ENCODE measurements around the gene SF3B2. TPM values are rescaled to one million over a fixed set of nuclear protein-coding genes. Genes with fewer than 3 reads are reported as not detected.

SF3B2 gene
- total and polyA plus RNA-seq, 2 donors (not counting 1 experiment from before 2014, with no cell fraction given) = 87.7 to 108 TPM

GRCh38 chr11:66026017-66026529 is 26.1 kb upstream of the SF3B2 start, which contains the start of gene CATSPER1:
Gene CATSPER1, minus strand, starts transcription at chr11:66026479. Its CDS starts 100 bp downstream, at chr11:66026379.
- no peak within 1 kb of the TSS for H3K27ac ChIP-seq (ENCODE audit: insufficient read depth, low read length)
- H3K27me3 ChIP-seq (ENCODE audit: control insufficient read depth, insufficient read depth, low read length) = no peaks in the 10 kb centered on the region
- H3K4me3 ChIP-seq (replicated peaks in 1 of 4; ENCODE audit: control extremely low read depth in 1 of 4, insufficient read depth in 1 of 4, low read depth in 3 of 4, low read length in 4 of 4) = no peak within 1 kb of the TSS
- H3K79me2 ChIP-seq (ENCODE audit: control insufficient read depth, insufficient read depth, low read length) = no peaks in the 10 kb centered on the region
- no peaks in the 10 kb centered on the region for H3K9me3 ChIP-seq (ENCODE audit: control insufficient read depth, insufficient read depth, low read depth, low read length)
- no peak within 1 kb of the TSS for H3K9ac ChIP-seq (ENCODE audit: insufficient read depth, low read length)
- H4K20me1 ChIP-seq (ENCODE audit: control insufficient read depth, extremely low read depth, insufficient read depth, low read length) = no peaks in the 10 kb centered on the region
- TF ChIP-seq CTCF (conservative IDR thresholded peaks at IDR 0.05 in 1 of 2, IDR thresholded peaks at IDR 0.05 in 1 of 2; ENCODE audit: low read depth in 1 of 2, low read length in 2 of 2) = no peak
- TF ChIP-seq EZH2 (IDR thresholded peaks at IDR 0.05; ENCODE audit: low read length, missing control alignments) = no peak
- no peaks in the 10 kb centered on the region for H3K36me3 ChIP-seq (ENCODE audit: control insufficient read depth, insufficient read depth, low read length)
- H3K4me1 ChIP-seq (ENCODE audit: control insufficient read depth, extremely low read depth, insufficient read depth, low read length) = peaks cover 5% of the 10 kb centered on the region
- no peak for DNase-seq (ENCODE audit: low read depth in 2 of 2)
- no peak within 1 kb of the TSS for H2AFZ ChIP-seq (ENCODE audit: low read length)
- no peak within 1 kb of the TSS for H3K4me2 ChIP-seq (ENCODE audit: extremely low read depth, insufficient read depth, low read length)

GRCh38 chr11:66032957-66033735 is 19.0 kb upstream of the SF3B2 start:
- no peaks in the 10 kb centered on the region for H3K36me3 ChIP-seq (ENCODE audit: control insufficient read depth, insufficient read depth, low read length)
- no peaks in the 10 kb centered on the region for H3K79me2 ChIP-seq (ENCODE audit: control insufficient read depth, insufficient read depth, low read length)
- no peak overlapping the region for H3K4me2 ChIP-seq (ENCODE audit: extremely low read depth, insufficient read depth, low read length)
- H3K4me1 ChIP-seq (ENCODE audit: control insufficient read depth, extremely low read depth, insufficient read depth, low read length) = no peaks in the 10 kb centered on the region
- DNase-seq (ENCODE audit: low read depth in 2 of 2) = no peak
- no peak overlapping the region for H3K4me3 ChIP-seq (replicated peaks in 1 of 4; ENCODE audit: control extremely low read depth in 1 of 4, insufficient read depth in 1 of 4, low read depth in 3 of 4, low read length in 4 of 4)
- H3K27me3 ChIP-seq (ENCODE audit: control insufficient read depth, insufficient read depth, low read length) = no peaks in the 10 kb centered on the region
- no peak overlapping the region for H2AFZ ChIP-seq (ENCODE audit: low read length)
- no peaks in the 10 kb centered on the region for H4K20me1 ChIP-seq (ENCODE audit: control insufficient read depth, extremely low read depth, insufficient read depth, low read length)
- TF ChIP-seq EZH2 (IDR thresholded peaks at IDR 0.05; ENCODE audit: low read length, missing control alignments) (no peak), CTCF (conservative IDR thresholded peaks at IDR 0.05 in 1 of 2, IDR thresholded peaks at IDR 0.05 in 1 of 2; ENCODE audit: low read depth in 1 of 2, low read length in 2 of 2) (no peak)
- H3K9ac ChIP-seq (ENCODE audit: insufficient read depth, low read length) = no peak overlapping the region
- H3K27ac ChIP-seq (ENCODE audit: insufficient read depth, low read length) = no peak overlapping the region
- no peaks in the 10 kb centered on the region for H3K9me3 ChIP-seq (ENCODE audit: control insufficient read depth, insufficient read depth, low read depth, low read length)

GRCh38 chr11:66035653-66036333 is 16.4 kb upstream of the SF3B2 start:
- Histone ChIP-seq H3K4me3 (replicated peaks in 1 of 4; ENCODE audit: control extremely low read depth in 1 of 4, insufficient read depth in 1 of 4, low read depth in 3 of 4, low read length in 4 of 4) (no peak overlapping the region), H3K4me2 (ENCODE audit: extremely low read depth, insufficient read depth, low read length) (no peak overlapping the region), H2AFZ (ENCODE audit: low read length) (no peak overlapping the region), H3K9ac (ENCODE audit: insufficient read depth, low read length) (no peak overlapping the region), H3K9me3 (ENCODE audit: control insufficient read depth, insufficient read depth, low read depth, low read length) (no peaks in the 10 kb centered on the region), H3K27ac (ENCODE audit: insufficient read depth, low read length) (no peak overlapping the region), H3K27me3 (ENCODE audit: control insufficient read depth, insufficient read depth, low read length) (peaks cover 7% of the 10 kb centered on the region), H3K36me3 (ENCODE audit: control insufficient read depth, insufficient read depth, low read length) (no peaks in the 10 kb centered on the region), H4K20me1 (ENCODE audit: control insufficient read depth, extremely low read depth, insufficient read depth, low read length) (no peaks in the 10 kb centered on the region), H3K4me1 (ENCODE audit: control insufficient read depth, extremely low read depth, insufficient read depth, low read length) (no peaks in the 10 kb centered on the region), H3K79me2 (ENCODE audit: control insufficient read depth, insufficient read depth, low read length) (no peaks in the 10 kb centered on the region)
- TF ChIP-seq CTCF (conservative IDR thresholded peaks at IDR 0.05 in 1 of 2, IDR thresholded peaks at IDR 0.05 in 1 of 2; ENCODE audit: low read depth in 1 of 2, low read length in 2 of 2) (no peak), EZH2 (IDR thresholded peaks at IDR 0.05; ENCODE audit: low read length, missing control alignments) (no peak)
- no peak for DNase-seq (ENCODE audit: low read depth in 2 of 2)
